Activated T-helper 1 cell treated with anti-CD3 and anti-CD28 coated beads, Interleukin-12 subunit alpha, Interleukin-12 subunit beta, Interleukin-2, Interleukin-4 antibody, amounts not matched to agents 30 ng/mL and 10 ng/mL and 1 ng/mL, durations not matched to agents 14 hours and 24 hours and 36 hours (primary cell): ENCODE data around the gene ZNF638. TPM values are rescaled to one million over a fixed set of nuclear protein-coding genes. Genes with fewer than 3 reads are reported as not detected.

Source experiments
- DNase-seq: peaks from one replicate; pipeline ENCODE4 v3.0.0; 2021; ENCODE audit warnings: low spot score
- H3K27ac Mint-ChIP-seq: one replicate; pipeline ENCODE4 v1.8.0; 2021; ENCODE audit warnings: mild to moderate bottlenecking, mixed read lengths
- H3K27me3 Mint-ChIP-seq: one replicate; pipeline ENCODE4 v1.8.0; 2022; ENCODE audit warnings: mild to moderate bottlenecking, moderate library complexity, mixed read lengths; ENCODE audit not compliant: insufficient read depth
- H3K36me3 Mint-ChIP-seq: one replicate; pipeline ENCODE4 v1.8.0; 2021; ENCODE audit warnings: low read depth, mixed read lengths
- H3K4me1 Mint-ChIP-seq: one replicate; pipeline ENCODE4 v1.8.0; 2021; ENCODE audit warnings: low read depth, mixed read lengths
- H3K4me3 Mint-ChIP-seq: one replicate; pipeline ENCODE4 v1.8.0; 2021; ENCODE audit warnings: mild to moderate bottlenecking, moderate library complexity, mixed read lengths
- H3K9me3 Mint-ChIP-seq: one replicate; pipeline ENCODE4 v1.8.0; 2021; ENCODE audit warnings: mixed read lengths
- intact Hi-C: fragments of 100-400 bp; cut with micrococcal nuclease; formaldehyde crosslinking; loops from one replicate; pipeline ENCODE4 v1.15.1; 2024
- total RNA-seq: library from RNA; stranded (reverse); gene quantifications from 2 replicates; pipeline ENCODE4 v1.2.3, GENCODE V29; 2022

The ZNF638 gene
- total RNA-seq, 1 donor from 2014 or later = 88.8 TPM

DNA sequence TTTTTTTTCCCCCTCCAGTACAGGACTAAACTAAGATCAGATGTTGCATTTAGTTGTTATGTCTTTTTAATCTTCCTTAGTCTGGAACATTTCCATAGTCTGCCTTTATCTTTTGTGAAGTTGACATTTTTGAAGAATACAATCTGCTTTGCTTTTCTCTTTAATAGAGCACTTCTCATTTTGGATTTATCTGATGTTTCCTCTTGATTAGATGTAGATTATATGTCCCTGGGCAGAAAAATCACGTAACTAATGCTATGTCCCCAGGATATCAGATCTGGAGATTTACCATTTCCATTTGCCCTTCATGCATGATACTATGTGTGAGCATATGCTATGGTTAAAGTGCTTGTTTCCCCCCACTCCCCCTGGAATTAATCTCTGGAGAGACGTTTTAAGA, 6.2 kb downstream of the ZNF638 start:
- no peak overlapping the region for H3K4me3 Mint-ChIP-seq
- DNase-seq = no peak
- peaks cover 40% of the 10 kb centered on the region for H3K4me1 Mint-ChIP-seq
- peaks cover 28% of the 10 kb centered on the region for H3K36me3 Mint-ChIP-seq
- no peak overlapping the region for H3K27ac Mint-ChIP-seq
- H3K27me3 Mint-ChIP-seq = no peaks in the 10 kb centered on the region
- intact Hi-C loops = no loop called here
- no peaks in the 10 kb centered on the region for H3K9me3 Mint-ChIP-seq

DNA sequence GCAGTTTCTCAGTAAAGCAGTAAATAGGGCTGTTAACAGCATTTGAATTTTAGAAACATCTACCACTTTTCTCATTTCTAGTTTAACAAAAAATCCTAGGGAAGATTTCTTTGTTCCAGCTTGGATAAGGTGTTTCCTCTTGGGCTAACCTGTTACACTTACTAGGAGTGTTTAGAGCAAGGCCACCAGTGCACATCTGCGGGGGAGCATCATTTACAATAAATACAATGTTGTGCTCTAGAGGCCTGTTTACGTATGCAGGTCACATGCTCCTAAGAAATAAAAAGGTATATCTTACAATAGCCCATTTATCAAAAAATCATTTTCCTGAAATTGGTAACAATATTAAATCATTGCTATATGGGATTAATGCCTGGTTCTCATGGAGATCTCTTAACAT, 8.1 kb downstream of the ZNF638 start:
- intact Hi-C loops = no loop called here
- no peak overlapping the region for H3K27ac Mint-ChIP-seq
- DNase-seq = no peak
- no peaks in the 10 kb centered on the region for H3K9me3 Mint-ChIP-seq
- H3K4me1 Mint-ChIP-seq = peaks cover 22% of the 10 kb centered on the region
- no peaks in the 10 kb centered on the region for H3K27me3 Mint-ChIP-seq
- H3K4me3 Mint-ChIP-seq = no peak overlapping the region
- H3K36me3 Mint-ChIP-seq = peaks cover 22% of the 10 kb centered on the region

- no peak overlapping the region for H3K27ac Mint-ChIP-seq
- peaks cover 21% of the 10 kb centered on the region for H3K36me3 Mint-ChIP-seq
- no peaks in the 10 kb centered on the region for H3K27me3 Mint-ChIP-seq
- peaks cover 19% of the 10 kb centered on the region for H3K4me1 Mint-ChIP-seq
- no peaks in the 10 kb centered on the region for H3K9me3 Mint-ChIP-seq
- no peak overlapping the region for H3K4me3 Mint-ChIP-seq
- intact Hi-C loops = no loop called here
- no peak for DNase-seq
These were observed 8.6 kb downstream of the ZNF638 start for GRCh38 chr2:71340176-71340575.

DNA sequence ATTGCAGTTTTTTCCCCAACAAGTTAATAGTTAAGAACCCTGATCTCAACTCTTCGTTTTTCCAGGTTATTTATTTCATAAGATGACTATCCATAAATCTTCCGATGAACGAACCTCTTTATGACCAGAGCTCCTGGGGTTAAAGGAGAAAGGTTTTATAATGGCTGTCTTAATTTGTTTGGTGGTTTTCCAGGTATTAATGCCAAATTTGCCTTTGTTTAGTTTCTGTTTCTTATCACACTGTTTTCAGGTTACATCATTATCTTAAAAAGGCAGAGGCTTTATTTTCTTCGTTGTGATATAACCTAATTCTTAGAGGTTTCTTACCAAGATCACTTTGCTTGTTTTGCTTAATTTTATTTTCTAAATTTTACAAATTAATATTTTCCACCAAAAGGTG, 10.1 kb downstream of the ZNF638 start:
- DNase-seq = no peak
- Mint-ChIP-seq H3K4me1 (peaks cover 19% of the 10 kb centered on the region), H3K9me3 (no peaks in the 10 kb centered on the region), H3K4me3 (no peak overlapping the region), H3K27me3 (no peaks in the 10 kb centered on the region), H3K27ac (no peak overlapping the region), H3K36me3 (peaks cover 28% of the 10 kb centered on the region)
- intact Hi-C loops = no loop called here

GRCh38 chr2:71346065-71346464, 14.5 kb downstream of the ZNF638 start:
- H3K4me1 Mint-ChIP-seq = peaks cover 18% of the 10 kb centered on the region
- H3K27ac Mint-ChIP-seq = no peak overlapping the region
- peaks cover 49% of the 10 kb centered on the region for H3K36me3 Mint-ChIP-seq
- intact Hi-C loops = no loop called here
- H3K4me3 Mint-ChIP-seq = no peak overlapping the region
- H3K9me3 Mint-ChIP-seq = no peaks in the 10 kb centered on the region
- no peaks in the 10 kb centered on the region for H3K27me3 Mint-ChIP-seq
- DNase-seq = no peak

- Mint-ChIP-seq H3K4me1 (peaks cover 30% of the 10 kb centered on the region), H3K4me3 (no peak overlapping the region), H3K36me3 (peaks cover 52% of the 10 kb centered on the region), H3K27me3 (no peaks in the 10 kb centered on the region), H3K9me3 (no peaks in the 10 kb centered on the region), H3K27ac (no peak overlapping the region)
- no peak for DNase-seq
- intact Hi-C loops = no loop called here
These were observed 15.9 kb downstream of the ZNF638 start for GRCh38 chr2:71347517-71347916.

- no peak for DNase-seq
- intact Hi-C loops = no loop called here
- H3K36me3 Mint-ChIP-seq = peaks cover 53% of the 10 kb centered on the region
- no peaks in the 10 kb centered on the region for H3K9me3 Mint-ChIP-seq
- no peaks in the 10 kb centered on the region for H3K27me3 Mint-ChIP-seq
- peaks cover 38% of the 10 kb centered on the region for H3K4me1 Mint-ChIP-seq
- H3K27ac Mint-ChIP-seq = no peak overlapping the region
- H3K4me3 Mint-ChIP-seq = no peak overlapping the region
These were observed 16.7 kb downstream of the ZNF638 start for GRCh38 chr2:71348302-71348701.

- Mint-ChIP-seq H3K27ac (peak overlapping the region; percentile 36), H3K9me3 (no peaks in the 10 kb centered on the region), H3K36me3 (peaks cover 56% of the 10 kb centered on the region), H3K4me3 (no peak overlapping the region), H3K4me1 (peaks cover 40% of the 10 kb centered on the region), H3K27me3 (no peaks in the 10 kb centered on the region)
- no peak for DNase-seq
- intact Hi-C loops = no loop called here
These were observed 21.7 kb downstream of the ZNF638 start for GRCh38 chr2:71353248-71353647.

- H3K27me3 Mint-ChIP-seq = no peaks in the 10 kb centered on the region
- no peak for DNase-seq
- H3K4me1 Mint-ChIP-seq = peaks cover 27% of the 10 kb centered on the region
- no peak overlapping the region for H3K4me3 Mint-ChIP-seq
- H3K27ac Mint-ChIP-seq = peak overlapping the region; percentile 14
- H3K36me3 Mint-ChIP-seq = peaks cover 49% of the 10 kb centered on the region
- no peaks in the 10 kb centered on the region for H3K9me3 Mint-ChIP-seq
- intact Hi-C loops = no loop called here
These were observed 27.5 kb downstream of the ZNF638 start for GRCh38 chr2:71358931-71359671.

DNA sequence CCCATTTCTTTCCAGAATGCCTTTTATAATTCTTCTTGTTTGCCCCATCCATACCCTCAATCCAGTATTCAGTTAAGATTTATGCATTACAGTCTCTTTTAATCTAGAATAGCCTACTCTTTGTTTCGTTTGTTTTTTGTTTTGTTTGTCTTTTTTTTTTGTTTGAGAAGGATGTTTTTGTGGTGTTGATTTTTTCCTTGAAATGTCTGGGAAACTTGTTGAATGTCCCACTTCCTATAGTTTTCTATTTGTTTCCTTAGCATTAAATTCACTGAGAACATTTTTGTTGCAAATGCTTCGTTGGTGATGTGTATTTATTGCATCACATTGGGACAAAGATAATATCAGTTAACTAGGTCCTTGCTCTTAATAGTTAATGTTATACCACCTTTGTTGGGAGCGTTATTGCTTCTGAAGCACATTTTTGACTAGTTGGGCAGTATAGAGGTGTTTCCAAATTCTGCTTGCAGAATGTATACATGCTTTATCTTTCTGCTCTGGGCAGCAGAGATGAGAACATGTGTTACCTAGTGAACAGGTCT, 28.9 kb downstream of the ZNF638 start:
- intact Hi-C loops = no loop called here
- peaks cover 54% of the 10 kb centered on the region for H3K36me3 Mint-ChIP-seq
- H3K27me3 Mint-ChIP-seq = no peaks in the 10 kb centered on the region
- H3K9me3 Mint-ChIP-seq = no peaks in the 10 kb centered on the region
- peaks cover 27% of the 10 kb centered on the region for H3K4me1 Mint-ChIP-seq
- H3K27ac Mint-ChIP-seq = no peak overlapping the region
- no peak overlapping the region for H3K4me3 Mint-ChIP-seq
- DNase-seq = no peak

DNA sequence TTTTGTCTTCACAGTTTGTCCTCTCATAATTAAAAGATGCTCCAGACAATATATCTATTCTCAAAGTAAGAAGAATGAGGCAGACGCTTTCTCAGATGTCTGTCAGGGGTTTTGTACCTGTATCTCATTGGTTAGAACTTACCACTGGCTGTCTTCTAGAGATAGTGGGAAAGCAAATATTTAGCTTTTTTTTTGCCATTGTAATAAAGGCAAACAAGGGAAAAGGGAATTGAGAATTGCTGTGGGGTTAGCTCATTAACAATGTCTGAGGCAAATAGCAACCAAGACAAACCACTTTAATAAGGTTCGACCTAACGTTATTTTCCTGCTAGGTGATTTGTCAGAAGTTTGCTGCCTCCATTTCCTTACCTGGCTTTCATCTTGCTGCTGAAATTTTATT, 30.0 kb downstream of the ZNF638 start:
- Mint-ChIP-seq H3K4me1 (peaks cover 22% of the 10 kb centered on the region), H3K27me3 (no peaks in the 10 kb centered on the region), H3K9me3 (no peaks in the 10 kb centered on the region), H3K4me3 (no peak overlapping the region), H3K36me3 (peaks cover 48% of the 10 kb centered on the region), H3K27ac (no peak overlapping the region)
- no peak for DNase-seq
- intact Hi-C loops = no loop called here

DNA sequence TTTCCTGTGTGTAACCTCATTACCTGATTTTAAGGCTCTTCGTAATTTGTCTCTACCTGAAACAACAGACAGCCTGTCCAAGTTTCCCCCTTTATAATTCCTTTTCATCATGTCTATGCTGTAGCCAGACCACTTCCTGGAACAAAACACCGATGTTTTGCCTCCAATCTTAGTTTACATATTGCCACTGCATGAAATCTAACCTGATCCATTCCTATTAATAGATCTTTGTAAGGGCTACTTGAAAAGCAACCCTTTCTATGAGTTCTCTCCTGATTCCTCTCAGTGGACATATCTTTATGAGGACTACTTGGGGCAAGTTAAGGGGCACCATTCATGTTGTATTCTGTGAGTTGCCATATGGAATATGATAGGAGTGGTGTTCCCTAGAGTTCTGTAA, 30.9 kb downstream of the ZNF638 start:
- H3K4me1 Mint-ChIP-seq = peaks cover 22% of the 10 kb centered on the region
- no peak overlapping the region for H3K27ac Mint-ChIP-seq
- DNase-seq = no peak
- H3K4me3 Mint-ChIP-seq = no peak overlapping the region
- intact Hi-C loops = no loop called here
- H3K27me3 Mint-ChIP-seq = no peaks in the 10 kb centered on the region
- peaks cover 43% of the 10 kb centered on the region for H3K36me3 Mint-ChIP-seq
- H3K9me3 Mint-ChIP-seq = no peaks in the 10 kb centered on the region

DNA sequence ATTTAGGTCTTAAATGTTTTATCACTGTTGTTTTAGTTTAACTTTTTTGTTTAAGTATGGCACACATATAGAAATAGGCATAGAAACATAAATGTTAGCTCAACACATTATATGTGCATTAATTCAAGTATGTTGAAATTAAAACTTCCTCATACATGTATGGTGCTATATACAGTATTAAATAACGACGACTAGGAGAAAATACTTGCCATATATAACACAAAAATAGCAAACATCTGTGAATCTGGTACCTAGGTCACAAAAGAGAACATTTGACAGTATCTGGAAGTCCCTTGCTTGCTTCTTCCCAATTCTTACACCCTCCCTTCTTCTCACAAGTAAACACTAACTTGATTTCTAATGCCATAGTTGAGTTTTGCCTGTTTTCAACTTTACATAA, 38.4 kb downstream of the ZNF638 start:
- DNase-seq = no peak
- Mint-ChIP-seq H3K36me3 (peaks cover 22% of the 10 kb centered on the region), H3K4me3 (no peak overlapping the region), H3K9me3 (no peaks in the 10 kb centered on the region), H3K27me3 (no peaks in the 10 kb centered on the region), H3K27ac (no peak overlapping the region), H3K4me1 (no peaks in the 10 kb centered on the region)
- intact Hi-C loops = no loop called here

- Mint-ChIP-seq H3K9me3 (no peaks in the 10 kb centered on the region), H3K27ac (no peak overlapping the region), H3K36me3 (peaks cover 30% of the 10 kb centered on the region), H3K27me3 (no peaks in the 10 kb centered on the region), H3K4me1 (no peaks in the 10 kb centered on the region), H3K4me3 (no peak overlapping the region)
- DNase-seq = no peak
- intact Hi-C loops = no loop called here
These were observed 40.5 kb downstream of the ZNF638 start for GRCh38 chr2:71372042-71372441.
